ENCODE results near the gene IGSF21.
"Not testable (repeated sequence)": the region's sequence is repeated elsewhere in the genome, so short reads cannot be mapped to it uniquely, and the experiment has no call there.

IGSF21 gene

DNA sequence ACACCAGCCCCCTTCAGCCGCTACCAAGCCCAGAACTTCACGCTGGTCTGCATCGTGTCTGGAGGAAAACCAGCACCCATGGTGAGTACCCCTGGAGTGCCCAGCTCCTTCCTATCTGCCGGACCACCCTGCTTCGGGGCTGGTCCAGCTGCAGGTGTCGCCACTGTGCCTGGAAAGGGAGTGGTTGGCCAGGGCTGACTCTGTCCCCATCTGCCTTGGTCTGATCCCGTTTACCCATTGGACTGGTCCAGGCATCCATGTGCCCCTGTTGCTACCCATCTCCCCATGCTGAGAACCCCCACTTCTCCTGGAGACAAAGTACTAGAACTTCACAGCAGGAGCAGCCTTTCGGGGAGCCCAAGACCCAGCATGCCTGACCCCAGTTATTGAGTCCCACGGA, 254.6 kb downstream of the IGSF21 start:
- Histone ChIP-seq H3K27ac (ENCODE audit: low read depth, low read length) (no peak overlapping the region), H3K4me3 (ENCODE audit: low read depth, low read length) (no peak overlapping the region), H3K27me3 (ENCODE audit: control insufficient read depth, insufficient read depth, low read length) (no peaks in the 10 kb centered on the region), H3K9me3 (ENCODE audit: control insufficient read depth, insufficient read depth, low read depth, low read length) (peaks cover 7% of the 10 kb centered on the region; the same call in 1 of the 2 replicates), H3K36me3 (ENCODE audit: control insufficient read depth, insufficient read depth, low read length) (no peaks in the 10 kb centered on the region), H3K9ac (ENCODE audit: low read length) (no peak overlapping the region), H3K4me1 (ENCODE audit: control insufficient read depth, insufficient read depth, low read length) (peaks cover 6% of the 10 kb centered on the region; the same call in 1 of the 2 replicates)

GRCh38 chr1:18363436-18363835, 255.8 kb downstream of the IGSF21 start:
- peaks cover 7% of the 10 kb centered on the region; the same call in 1 of the 2 replicates for H3K9me3 ChIP-seq (ENCODE audit: control insufficient read depth, insufficient read depth, low read depth, low read length)
- no peaks in the 10 kb centered on the region for H3K36me3 ChIP-seq (ENCODE audit: control insufficient read depth, insufficient read depth, low read length)

GRCh38 chr1:18365099-18365705, 257.6 kb downstream of the IGSF21 start:
- no peak overlapping the region for H3K9ac ChIP-seq (ENCODE audit: low read length)
- H3K4me3 ChIP-seq (ENCODE audit: low read depth, low read length): no peak overlapping the region
- H3K9me3 ChIP-seq (ENCODE audit: control insufficient read depth, insufficient read depth, low read depth, low read length): peaks cover 7% of the 10 kb centered on the region; the same call in 1 of the 2 replicates
- H3K27ac ChIP-seq (ENCODE audit: low read depth, low read length): no peak overlapping the region
- no peaks in the 10 kb centered on the region for H3K27me3 ChIP-seq (ENCODE audit: control insufficient read depth, insufficient read depth, low read length)
- H3K36me3 ChIP-seq (ENCODE audit: control insufficient read depth, insufficient read depth, low read length): no peaks in the 10 kb centered on the region
- H3K4me1 ChIP-seq (ENCODE audit: control insufficient read depth, insufficient read depth, low read length): peaks cover 2% of the 10 kb centered on the region; the same call in 1 of the 2 replicates

More at GRCh38 chr1:18363436-18363835, 255.8 kb downstream of the IGSF21 start:
- Histone ChIP-seq H3K27ac (ENCODE audit: low read depth, low read length) (no peak overlapping the region), H3K4me3 (ENCODE audit: low read depth, low read length) (no peak overlapping the region), H3K4me1 (ENCODE audit: control insufficient read depth, insufficient read depth, low read length) (peaks cover 2% of the 10 kb centered on the region; the same call in 1 of the 2 replicates), H3K27me3 (ENCODE audit: control insufficient read depth, insufficient read depth, low read length) (no peaks in the 10 kb centered on the region), H3K9ac (ENCODE audit: low read length) (no peak overlapping the region)

DNA sequence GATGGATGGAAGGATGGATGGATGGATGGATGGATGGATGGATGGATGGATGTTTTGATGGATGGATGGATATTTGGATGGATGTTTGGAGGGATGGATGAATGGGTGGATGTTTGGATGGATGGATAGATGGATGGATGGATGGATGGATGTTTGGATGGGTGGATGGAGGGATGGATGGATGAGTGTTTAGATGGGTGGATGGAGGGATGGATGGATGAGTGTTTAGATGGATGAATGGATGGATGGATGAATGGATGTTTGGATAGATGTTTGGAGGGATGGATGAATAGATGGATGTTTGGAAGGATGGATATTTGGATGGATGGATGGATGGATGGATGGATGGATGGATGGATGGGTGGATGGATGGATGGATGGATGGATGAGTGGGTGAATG, 264.9 kb downstream of the IGSF21 start:
- H3K27me3 ChIP-seq (ENCODE audit: control insufficient read depth, insufficient read depth, low read length); H3K4me1 ChIP-seq (ENCODE audit: control insufficient read depth, insufficient read depth, low read length); H3K9me3 ChIP-seq (ENCODE audit: control insufficient read depth, insufficient read depth, low read depth, low read length); H3K4me3 ChIP-seq (ENCODE audit: low read depth, low read length); H3K27ac ChIP-seq (ENCODE audit: low read depth, low read length); H3K9ac ChIP-seq (ENCODE audit: low read length); H3K36me3 ChIP-seq (ENCODE audit: control insufficient read depth, insufficient read depth, low read length): not testable (repeated sequence)

DNA sequence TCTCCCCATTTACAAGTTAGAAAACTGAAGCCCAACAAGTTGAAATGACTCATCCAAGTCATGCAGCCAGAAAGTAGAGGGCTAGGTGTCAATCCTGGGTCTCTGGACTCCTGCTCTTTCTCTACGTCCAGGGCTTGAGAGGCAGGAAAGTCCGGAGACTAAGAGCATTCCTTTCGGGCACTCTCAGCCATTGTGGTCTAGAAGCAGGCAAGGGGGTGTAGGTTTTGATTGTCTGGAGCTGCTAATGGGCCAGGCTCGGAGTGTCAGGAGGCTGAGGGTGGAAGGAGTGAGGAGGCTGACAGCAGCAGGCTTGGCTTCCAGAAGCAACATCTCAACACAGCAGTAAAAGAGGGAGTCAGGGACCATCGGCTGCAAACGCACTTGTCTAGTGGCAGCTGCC, 265.6 kb downstream of the IGSF21 start:
- Histone ChIP-seq H3K9me3 (ENCODE audit: control insufficient read depth, insufficient read depth, low read depth, low read length) (no peaks in the 10 kb centered on the region), H3K4me3 (ENCODE audit: low read depth, low read length) (no peak overlapping the region), H3K9ac (ENCODE audit: low read length) (no peak overlapping the region), H3K27ac (ENCODE audit: low read depth, low read length) (no peak overlapping the region), H3K4me1 (ENCODE audit: control insufficient read depth, insufficient read depth, low read length) (peaks cover 9% of the 10 kb centered on the region; the same call in 1 of the 2 replicates), H3K36me3 (ENCODE audit: control insufficient read depth, insufficient read depth, low read length) (no peaks in the 10 kb centered on the region), H3K27me3 (ENCODE audit: control insufficient read depth, insufficient read depth, low read length) (0 out of 2 replicates have a peak, but pooled peaks cover 5% of the 10 kb centered on the region)

- no peak overlapping the region for H3K4me3 ChIP-seq (ENCODE audit: low read depth, low read length)
- H3K4me1 ChIP-seq (ENCODE audit: control insufficient read depth, insufficient read depth, low read length): peaks cover 9% of the 10 kb centered on the region; the same call in 1 of the 2 replicates
- no peak overlapping the region for H3K27ac ChIP-seq (ENCODE audit: low read depth, low read length)
- no peaks in the 10 kb centered on the region for H3K36me3 ChIP-seq (ENCODE audit: control insufficient read depth, insufficient read depth, low read length)
- 0 out of 2 replicates have a peak, but pooled peaks cover 5% of the 10 kb centered on the region for H3K27me3 ChIP-seq (ENCODE audit: control insufficient read depth, insufficient read depth, low read length)
- no peak overlapping the region for H3K9ac ChIP-seq (ENCODE audit: low read length)
- peaks cover 4% of the 10 kb centered on the region; the same call in 1 of the 2 replicates for H3K9me3 ChIP-seq (ENCODE audit: control insufficient read depth, insufficient read depth, low read depth, low read length)
Measured at GRCh38 chr1:18373882-18374493, 266.4 kb downstream of the IGSF21 start.

DNA sequence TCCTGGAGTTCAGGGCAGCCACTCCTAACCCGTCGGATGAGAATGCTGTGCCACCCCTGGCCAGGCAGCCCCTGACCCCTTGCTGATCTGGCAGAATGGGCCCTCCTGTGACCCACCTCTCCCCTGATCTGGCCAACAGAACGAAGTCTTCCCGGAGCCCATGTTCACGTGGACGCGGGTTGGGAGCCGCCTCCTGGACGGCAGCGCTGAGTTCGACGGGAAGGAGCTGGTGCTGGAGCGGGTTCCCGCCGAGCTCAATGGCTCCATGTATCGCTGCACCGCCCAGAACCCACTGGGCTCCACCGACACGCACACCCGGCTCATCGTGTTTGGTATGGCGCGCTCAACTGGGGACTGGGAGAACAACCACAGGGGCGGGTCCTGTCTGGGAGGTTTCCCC, 269.1 kb downstream of the IGSF21 start:
- no peak overlapping the region for H3K9ac ChIP-seq (ENCODE audit: low read length)
- peaks cover 9% of the 10 kb centered on the region; the same call in 1 of the 2 replicates for H3K4me1 ChIP-seq (ENCODE audit: control insufficient read depth, insufficient read depth, low read length)
- no peaks in the 10 kb centered on the region for H3K36me3 ChIP-seq (ENCODE audit: control insufficient read depth, insufficient read depth, low read length)
- H3K4me3 ChIP-seq (ENCODE audit: low read depth, low read length): no peak overlapping the region
- no peak overlapping the region for H3K27ac ChIP-seq (ENCODE audit: low read depth, low read length)
- peaks cover 20% of the 10 kb centered on the region for H3K9me3 ChIP-seq (ENCODE audit: control insufficient read depth, insufficient read depth, low read depth, low read length)
- H3K27me3 ChIP-seq (ENCODE audit: control insufficient read depth, insufficient read depth, low read length): 0 out of 2 replicates have a peak, but pooled peaks cover 5% of the 10 kb centered on the region

GRCh38 chr1:18380288-18380687, 272.7 kb downstream of the IGSF21 start:
- Histone ChIP-seq H3K36me3 (ENCODE audit: control insufficient read depth, insufficient read depth, low read length) (no peaks in the 10 kb centered on the region), H3K27me3 (ENCODE audit: control insufficient read depth, insufficient read depth, low read length) (peaks cover 9% of the 10 kb centered on the region; the same call in 1 of the 2 replicates), H3K27ac (ENCODE audit: low read depth, low read length) (no peak overlapping the region), H3K4me1 (ENCODE audit: control insufficient read depth, insufficient read depth, low read length) (peaks cover 13% of the 10 kb centered on the region), H3K4me3 (ENCODE audit: low read depth, low read length) (no peak overlapping the region), H3K9ac (ENCODE audit: low read length) (no peak overlapping the region), H3K9me3 (ENCODE audit: control insufficient read depth, insufficient read depth, low read depth, low read length) (peaks cover 20% of the 10 kb centered on the region)

- no peaks in the 10 kb centered on the region for H3K36me3 ChIP-seq (ENCODE audit: control insufficient read depth, insufficient read depth, low read length)
- no peak overlapping the region for H3K4me3 ChIP-seq (ENCODE audit: low read depth, low read length)
- H3K4me1 ChIP-seq (ENCODE audit: control insufficient read depth, insufficient read depth, low read length): peaks cover 27% of the 10 kb centered on the region
- no peak overlapping the region for H3K27ac ChIP-seq (ENCODE audit: low read depth, low read length)
- no peak overlapping the region for H3K9ac ChIP-seq (ENCODE audit: low read length)
- peaks cover 4% of the 10 kb centered on the region; the same call in 1 of the 2 replicates for H3K27me3 ChIP-seq (ENCODE audit: control insufficient read depth, insufficient read depth, low read length)
- H3K9me3 ChIP-seq (ENCODE audit: control insufficient read depth, insufficient read depth, low read depth, low read length): peaks cover 16% of the 10 kb centered on the region
Measured at GRCh38 chr1:18384059-18384458, 276.5 kb downstream of the IGSF21 start.

DNA sequence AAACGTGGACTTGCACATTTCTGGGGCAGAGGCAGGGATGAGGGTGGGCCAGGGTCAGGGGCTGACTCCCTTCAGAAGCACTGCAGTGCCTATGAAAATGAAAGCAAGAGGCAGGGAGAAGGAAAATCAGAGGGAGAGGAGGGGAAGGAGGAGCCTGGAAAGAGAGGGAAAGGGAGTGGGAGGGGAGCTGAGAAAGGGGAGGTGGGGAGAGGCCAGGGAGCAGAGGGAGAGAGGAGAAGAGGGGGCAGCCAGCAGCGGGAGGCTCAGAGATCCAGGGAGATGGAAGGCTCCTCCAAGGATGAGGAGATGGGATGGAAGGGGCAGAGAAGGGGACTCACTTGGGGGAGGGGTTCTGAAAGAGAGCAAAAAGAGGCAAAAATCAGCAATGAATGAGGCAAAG, 276.9 kb downstream of the IGSF21 start:
- no peak overlapping the region for H3K9ac ChIP-seq (ENCODE audit: low read length)
- peaks cover 27% of the 10 kb centered on the region for H3K4me1 ChIP-seq (ENCODE audit: control insufficient read depth, insufficient read depth, low read length)
- H3K27me3 ChIP-seq (ENCODE audit: control insufficient read depth, insufficient read depth, low read length): peaks cover 4% of the 10 kb centered on the region; the same call in 1 of the 2 replicates
- H3K27ac ChIP-seq (ENCODE audit: low read depth, low read length): no peak overlapping the region
- no peaks in the 10 kb centered on the region for H3K36me3 ChIP-seq (ENCODE audit: control insufficient read depth, insufficient read depth, low read length)
- no peak overlapping the region for H3K4me3 ChIP-seq (ENCODE audit: low read depth, low read length)
- peaks cover 12% of the 10 kb centered on the region for H3K9me3 ChIP-seq (ENCODE audit: control insufficient read depth, insufficient read depth, low read depth, low read length)

DNA sequence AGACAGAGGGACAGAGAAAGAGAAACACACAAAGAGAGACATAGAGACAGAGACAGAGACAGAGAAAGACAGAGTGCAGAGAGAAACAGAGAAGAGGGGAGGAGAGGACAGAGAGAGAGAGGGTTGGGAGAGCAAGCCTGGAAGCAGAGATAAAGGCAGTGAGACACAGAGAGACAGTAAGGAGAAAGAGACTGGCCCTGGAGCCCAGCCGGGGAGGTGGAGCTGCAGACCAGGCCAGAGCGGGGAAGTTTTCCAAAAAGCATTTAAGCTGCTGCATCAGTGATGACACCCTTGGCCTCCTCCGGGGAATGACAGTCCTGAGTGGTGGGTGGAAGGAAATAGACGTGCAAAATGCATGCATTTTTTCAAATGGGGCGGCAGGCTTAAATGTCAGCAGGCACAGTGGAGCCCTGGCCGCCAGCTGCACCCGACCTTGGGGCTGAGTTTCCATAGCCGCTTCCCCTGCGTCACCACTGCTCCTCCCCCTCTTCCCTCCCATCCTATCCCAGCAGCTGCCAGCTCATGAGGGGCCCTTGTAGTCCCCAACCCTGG, 277.7 kb downstream of the IGSF21 start:
- H3K27me3 ChIP-seq (ENCODE audit: control insufficient read depth, insufficient read depth, low read length): peaks cover 4% of the 10 kb centered on the region; the same call in 1 of the 2 replicates
- H3K4me3 ChIP-seq (ENCODE audit: low read depth, low read length): peak overlapping the region; percentile 40; the same call in 1 of the 2 replicates
- H3K4me1 ChIP-seq (ENCODE audit: control insufficient read depth, insufficient read depth, low read length): peaks cover 27% of the 10 kb centered on the region
- H3K27ac ChIP-seq (ENCODE audit: low read depth, low read length): no peak overlapping the region
- no peaks in the 10 kb centered on the region for H3K36me3 ChIP-seq (ENCODE audit: control insufficient read depth, insufficient read depth, low read length)
- peaks cover 5% of the 10 kb centered on the region; the same call in 1 of the 2 replicates for H3K9me3 ChIP-seq (ENCODE audit: control insufficient read depth, insufficient read depth, low read depth, low read length)
- no peak overlapping the region for H3K9ac ChIP-seq (ENCODE audit: low read length)
